Stimulated activated effector memory CD8-positive, alpha-beta T cell treated with anti-CD3 and anti-CD28 coated beads, Interleukin-12 subunit alpha, Interleukin-12 subunit beta, amount 100 ng/mL, for 72 hours (primary cell): ENCODE results near the gene CHMP5.

Experiments
- ATAC-seq: fragments of 150-1000 bp; cut with Tn5 transposase; 2 replicates; pipeline ENCODE4 v1.10.0; 2021
- DNase-seq, 2 donors: peaks; one replicate each; pipeline ENCODE4 v3.0.0; 2021 to 2022; ENCODE audit warnings: low spot score in 2 of 2
- H3K27ac Mint-ChIP-seq: one replicate; pipeline ENCODE4 v1.8.0; 2022; ENCODE audit warnings: mild to moderate bottlenecking, mixed read lengths
- H3K36me3 Mint-ChIP-seq: one replicate; pipeline ENCODE4 v1.8.0; 2022; ENCODE audit warnings: mild to moderate bottlenecking, mixed read lengths
- H3K4me1 Mint-ChIP-seq: one replicate; pipeline ENCODE4 v1.8.0; 2022; ENCODE audit warnings: mixed read lengths
- H3K4me3 Mint-ChIP-seq: one replicate; pipeline ENCODE4 v1.8.0; 2022; ENCODE audit warnings: mild to moderate bottlenecking, mixed read lengths
- H3K9me3 Mint-ChIP-seq: one replicate; pipeline ENCODE4 v1.8.0; 2022; ENCODE audit warnings: mixed read lengths

The CHMP5 gene

GRCh38 chr9:33287087-33287490 is 22.2 kb downstream of the CHMP5 start:
- DNase-seq (peak in 1 of 2 donors; percentile 70), ATAC-seq (no peak)
- Mint-ChIP-seq H3K36me3 (peaks cover 44% of the 10 kb centered on the region), H3K27ac (peak overlapping the region; percentile 20), H3K4me3 (no peak overlapping the region), H3K9me3 (no peaks in the 10 kb centered on the region), H3K4me1 (peaks cover 28% of the 10 kb centered on the region)

GRCh38 chr9:33288235-33288634 is 23.4 kb downstream of the CHMP5 start:
- peaks cover 46% of the 10 kb centered on the region for H3K36me3 Mint-ChIP-seq
- H3K4me3 Mint-ChIP-seq: peak overlapping the region; percentile 11
- H3K27ac Mint-ChIP-seq: peak overlapping the region; percentile 100
- ATAC-seq (no peak), DNase-seq (no peak)
- H3K9me3 Mint-ChIP-seq: no peaks in the 10 kb centered on the region
- peaks cover 40% of the 10 kb centered on the region for H3K4me1 Mint-ChIP-seq

- H3K4me3 Mint-ChIP-seq: peak overlapping the region; percentile 91
- H3K9me3 Mint-ChIP-seq: no peaks in the 10 kb centered on the region
- peaks cover 45% of the 10 kb centered on the region for H3K4me1 Mint-ChIP-seq
- no peak for DNase-seq
- H3K36me3 Mint-ChIP-seq: peaks cover 52% of the 10 kb centered on the region
- H3K27ac Mint-ChIP-seq: peak overlapping the region; percentile 100
- ATAC-seq: no peak
Observed at GRCh38 chr9:33288828-33289483, 24.1 kb downstream of the CHMP5 start.

- DNase-seq (peak in 1 of 2 donors; percentile 68), ATAC-seq (no peak)
- peaks cover 52% of the 10 kb centered on the region for H3K36me3 Mint-ChIP-seq
- peaks cover 48% of the 10 kb centered on the region for H3K4me1 Mint-ChIP-seq
- peak overlapping the region; percentile 91 for H3K4me3 Mint-ChIP-seq
- H3K27ac Mint-ChIP-seq: peak overlapping the region; percentile 100
- no peaks in the 10 kb centered on the region for H3K9me3 Mint-ChIP-seq
Observed at GRCh38 chr9:33289496-33289895, 24.6 kb downstream of the CHMP5 start.

GRCh38 chr9:33289936-33290246 is 25.0 kb downstream of the CHMP5 start:
- Mint-ChIP-seq H3K4me1 (peaks cover 51% of the 10 kb centered on the region), H3K9me3 (no peaks in the 10 kb centered on the region), H3K36me3 (peaks cover 51% of the 10 kb centered on the region), H3K4me3 (peak overlapping the region; percentile 91), H3K27ac (peak overlapping the region; percentile 100)
- DNase-seq: no peak
- no peak for ATAC-seq

GRCh38 chr9:33290247-33291030 is 25.6 kb downstream of the CHMP5 start, which contains the start of gene NFX1:
Gene NFX1, plus strand, starts transcription at chr9:33290516. Its CDS starts 57 bp downstream, at chr9:33290573.
- ATAC-seq (peak; percentile 91), DNase-seq (peak; percentile 97 to 99)
- peaks cover 46% of the 10 kb centered on the region for H3K36me3 Mint-ChIP-seq
- H3K4me1 Mint-ChIP-seq: peaks cover 57% of the 10 kb centered on the region
- H3K27ac Mint-ChIP-seq: peak within 1 kb of the TSS; percentile 100
- H3K4me3 Mint-ChIP-seq: peak within 1 kb of the TSS; percentile 91
- no peaks in the 10 kb centered on the region for H3K9me3 Mint-ChIP-seq

GRCh38 chr9:33291031-33291397 is 26.2 kb downstream of the CHMP5 start:
- peak overlapping the region; percentile 100 for H3K27ac Mint-ChIP-seq
- DNase-seq (no peak), ATAC-seq (no peak)
- peak overlapping the region; percentile 91 for H3K4me3 Mint-ChIP-seq
- H3K4me1 Mint-ChIP-seq: peaks cover 63% of the 10 kb centered on the region
- peaks cover 46% of the 10 kb centered on the region for H3K36me3 Mint-ChIP-seq
- H3K9me3 Mint-ChIP-seq: no peaks in the 10 kb centered on the region

- H3K4me3 Mint-ChIP-seq: peak overlapping the region; percentile 91
- DNase-seq (no peak), ATAC-seq (no peak)
- peaks cover 46% of the 10 kb centered on the region for H3K36me3 Mint-ChIP-seq
- H3K4me1 Mint-ChIP-seq: peaks cover 70% of the 10 kb centered on the region
- H3K27ac Mint-ChIP-seq: peak overlapping the region; percentile 100
- no peaks in the 10 kb centered on the region for H3K9me3 Mint-ChIP-seq
Observed at GRCh38 chr9:33291901-33292300, 27.1 kb downstream of the CHMP5 start.

GRCh38 chr9:33293782-33294181 is 28.9 kb downstream of the CHMP5 start:
- Mint-ChIP-seq H3K36me3 (peaks cover 46% of the 10 kb centered on the region), H3K9me3 (no peaks in the 10 kb centered on the region), H3K27ac (peak overlapping the region; percentile 100), H3K4me1 (peaks cover 84% of the 10 kb centered on the region), H3K4me3 (no peak overlapping the region)
- no peak for DNase-seq
- no peak for ATAC-seq

GRCh38 chr9:33294670-33295432 is 30.0 kb downstream of the CHMP5 start:
- no peak for ATAC-seq
- H3K9me3 Mint-ChIP-seq: no peaks in the 10 kb centered on the region
- H3K36me3 Mint-ChIP-seq: peaks cover 40% of the 10 kb centered on the region
- DNase-seq: no peak
- peak overlapping the region; percentile 56 for H3K4me3 Mint-ChIP-seq
- peak overlapping the region; percentile 85 for H3K27ac Mint-ChIP-seq
- H3K4me1 Mint-ChIP-seq: peaks cover 92% of the 10 kb centered on the region

- H3K4me1 Mint-ChIP-seq: peaks cover 88% of the 10 kb centered on the region
- DNase-seq (no peak), ATAC-seq (peak; percentile 55)
- H3K9me3 Mint-ChIP-seq: no peaks in the 10 kb centered on the region
- peaks cover 33% of the 10 kb centered on the region for H3K36me3 Mint-ChIP-seq
- H3K27ac Mint-ChIP-seq: peak overlapping the region; percentile 85
- peak overlapping the region; percentile 56 for H3K4me3 Mint-ChIP-seq
Observed at GRCh38 chr9:33295571-33295970, 30.7 kb downstream of the CHMP5 start.

GRCh38 chr9:33297432-33297831 is 32.6 kb downstream of the CHMP5 start:
- DNase-seq (no peak), ATAC-seq (peak; percentile 70)
- no peaks in the 10 kb centered on the region for H3K9me3 Mint-ChIP-seq
- H3K36me3 Mint-ChIP-seq: peaks cover 14% of the 10 kb centered on the region
- H3K4me3 Mint-ChIP-seq: peak overlapping the region; percentile 56
- peak overlapping the region; percentile 85 for H3K27ac Mint-ChIP-seq
- peaks cover 76% of the 10 kb centered on the region for H3K4me1 Mint-ChIP-seq

GRCh38 chr9:33300546-33300945 is 35.7 kb downstream of the CHMP5 start:
- DNase-seq: no peak
- H3K27ac Mint-ChIP-seq: peak overlapping the region; percentile 26
- no peaks in the 10 kb centered on the region for H3K36me3 Mint-ChIP-seq

GRCh38 chr9:33304362-33304761 is 39.5 kb downstream of the CHMP5 start:
- no peak overlapping the region for H3K27ac Mint-ChIP-seq
- H3K4me1 Mint-ChIP-seq: peaks cover 11% of the 10 kb centered on the region
- H3K9me3 Mint-ChIP-seq: no peaks in the 10 kb centered on the region
- no peak overlapping the region for H3K4me3 Mint-ChIP-seq
- ATAC-seq: no peak
- H3K36me3 Mint-ChIP-seq: no peaks in the 10 kb centered on the region
- no peak for DNase-seq

More at GRCh38 chr9:33300546-33300945, 35.7 kb downstream of the CHMP5 start:
- H3K9me3 Mint-ChIP-seq: no peaks in the 10 kb centered on the region
- H3K4me3 Mint-ChIP-seq: no peak overlapping the region
- ATAC-seq: no peak
- peaks cover 50% of the 10 kb centered on the region for H3K4me1 Mint-ChIP-seq

GRCh38 chr9:33306037-33306436 is 41.2 kb downstream of the CHMP5 start:
- DNase-seq: peak in 1 of 2 donors; percentile 56
- H3K4me1 Mint-ChIP-seq: peaks cover 3% of the 10 kb centered on the region
- H3K4me3 Mint-ChIP-seq: no peak overlapping the region
- no peak overlapping the region for H3K27ac Mint-ChIP-seq
- ATAC-seq: peak; percentile 98
- H3K9me3 Mint-ChIP-seq: no peaks in the 10 kb centered on the region
- no peaks in the 10 kb centered on the region for H3K36me3 Mint-ChIP-seq
